HL-60 (cell line): ENCODE measurements around the gene ZSCAN26.

Experiments
- DNase-seq, 2 experiments: peaks; one replicate each; pipeline ENCODE4 v3.0.0-alpha.2; 2010 to 2020; ENCODE audit warnings: low read depth in 1 of 2, low spot score in 1 of 2
- H3K27ac ChIP-seq: fragments of 250-450 bp; sonication (Bioruptor Pico); replicated peaks from 2 replicates; pipeline ENCODE4 v1.5.1; 2020; ENCODE audit warnings: mild to moderate bottlenecking, moderate library complexity
- H3K27me3 ChIP-seq: fragments of 250-450 bp; sonication (Bioruptor Pico); 2 replicates; pipeline ENCODE4 v1.5.1; 2021; ENCODE audit warnings: mild to moderate bottlenecking, moderate library complexity; ENCODE audit not compliant: insufficient read depth, poor library complexity, severe bottlenecking
- H3K4me3 ChIP-seq: replicated peaks from 2 replicates; pipeline ENCODE4 v1.5.1; 2011; ENCODE audit warnings: mild to moderate bottlenecking, control low read depth, low read length; ENCODE audit not compliant: insufficient read depth
- GABPA ChIP-seq: IDR thresholded peaks from 2 replicates; pipeline ENCODE4 v1.6.1; 2012; ENCODE audit warnings: low read depth
- POLR2AphosphoS5 ChIP-seq: IDR thresholded peaks from 2 replicates; pipeline ENCODE4 v1.6.1; 2012; ENCODE audit warnings: low read depth
- SPI1 ChIP-seq: IDR thresholded peaks from 2 replicates; pipeline ENCODE4 v1.6.1; 2012; ENCODE audit warnings: low read depth, mild to moderate bottlenecking, borderline replicate concordance
- TF ChIP-seq, protein P1 (sequence below): IDR thresholded peaks from one replicate; pipeline ENCODE4 v1.5.1; 2011; ENCODE audit warnings: low read length, control low read depth, inconsistent platforms; ENCODE audit not compliant: insufficient read depth
- TF ChIP-seq, protein P2 (sequence below): IDR thresholded peaks from 2 replicates; pipeline ENCODE4 v1.6.1; 2012; ENCODE audit warnings: low read depth; ENCODE audit not compliant: insufficient replicate concordance

ZSCAN26 gene

DNA sequence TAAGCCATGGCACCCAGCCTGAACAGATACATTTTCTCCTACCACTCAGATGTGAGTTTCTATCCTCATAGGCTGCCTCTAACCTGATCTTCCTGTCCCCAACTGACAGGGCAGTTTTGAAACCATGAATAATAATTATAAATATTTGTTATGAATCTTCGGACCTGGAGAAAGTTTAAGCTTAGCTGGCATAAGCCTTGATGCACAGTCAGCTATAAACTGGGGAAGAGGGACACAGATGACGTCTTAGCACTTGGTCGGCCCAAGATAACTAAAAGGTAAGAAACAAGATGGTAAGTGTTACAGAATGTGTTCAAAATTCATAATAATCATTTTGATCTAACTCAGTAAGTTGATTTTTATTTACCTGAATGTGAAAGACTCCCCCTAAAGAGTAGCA is 23.0 kb upstream of the ZSCAN26 start:
- Histone ChIP-seq H3K27me3 (no peaks in the 10 kb centered on the region), H3K27ac (no peak overlapping the region), H3K4me3 (no peak overlapping the region)
- TF ChIP-seq, protein P1, sequence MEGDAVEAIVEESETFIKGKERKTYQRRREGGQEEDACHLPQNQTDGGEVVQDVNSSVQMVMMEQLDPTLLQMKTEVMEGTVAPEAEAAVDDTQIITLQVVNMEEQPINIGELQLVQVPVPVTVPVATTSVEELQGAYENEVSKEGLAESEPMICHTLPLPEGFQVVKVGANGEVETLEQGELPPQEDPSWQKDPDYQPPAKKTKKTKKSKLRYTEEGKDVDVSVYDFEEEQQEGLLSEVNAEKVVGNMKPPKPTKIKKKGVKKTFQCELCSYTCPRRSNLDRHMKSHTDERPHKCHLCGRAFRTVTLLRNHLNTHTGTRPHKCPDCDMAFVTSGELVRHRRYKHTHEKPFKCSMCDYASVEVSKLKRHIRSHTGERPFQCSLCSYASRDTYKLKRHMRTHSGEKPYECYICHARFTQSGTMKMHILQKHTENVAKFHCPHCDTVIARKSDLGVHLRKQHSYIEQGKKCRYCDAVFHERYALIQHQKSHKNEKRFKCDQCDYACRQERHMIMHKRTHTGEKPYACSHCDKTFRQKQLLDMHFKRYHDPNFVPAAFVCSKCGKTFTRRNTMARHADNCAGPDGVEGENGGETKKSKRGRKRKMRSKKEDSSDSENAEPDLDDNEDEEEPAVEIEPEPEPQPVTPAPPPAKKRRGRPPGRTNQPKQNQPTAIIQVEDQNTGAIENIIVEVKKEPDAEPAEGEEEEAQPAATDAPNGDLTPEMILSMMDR, result no peak
- TF ChIP-seq, protein P2, sequence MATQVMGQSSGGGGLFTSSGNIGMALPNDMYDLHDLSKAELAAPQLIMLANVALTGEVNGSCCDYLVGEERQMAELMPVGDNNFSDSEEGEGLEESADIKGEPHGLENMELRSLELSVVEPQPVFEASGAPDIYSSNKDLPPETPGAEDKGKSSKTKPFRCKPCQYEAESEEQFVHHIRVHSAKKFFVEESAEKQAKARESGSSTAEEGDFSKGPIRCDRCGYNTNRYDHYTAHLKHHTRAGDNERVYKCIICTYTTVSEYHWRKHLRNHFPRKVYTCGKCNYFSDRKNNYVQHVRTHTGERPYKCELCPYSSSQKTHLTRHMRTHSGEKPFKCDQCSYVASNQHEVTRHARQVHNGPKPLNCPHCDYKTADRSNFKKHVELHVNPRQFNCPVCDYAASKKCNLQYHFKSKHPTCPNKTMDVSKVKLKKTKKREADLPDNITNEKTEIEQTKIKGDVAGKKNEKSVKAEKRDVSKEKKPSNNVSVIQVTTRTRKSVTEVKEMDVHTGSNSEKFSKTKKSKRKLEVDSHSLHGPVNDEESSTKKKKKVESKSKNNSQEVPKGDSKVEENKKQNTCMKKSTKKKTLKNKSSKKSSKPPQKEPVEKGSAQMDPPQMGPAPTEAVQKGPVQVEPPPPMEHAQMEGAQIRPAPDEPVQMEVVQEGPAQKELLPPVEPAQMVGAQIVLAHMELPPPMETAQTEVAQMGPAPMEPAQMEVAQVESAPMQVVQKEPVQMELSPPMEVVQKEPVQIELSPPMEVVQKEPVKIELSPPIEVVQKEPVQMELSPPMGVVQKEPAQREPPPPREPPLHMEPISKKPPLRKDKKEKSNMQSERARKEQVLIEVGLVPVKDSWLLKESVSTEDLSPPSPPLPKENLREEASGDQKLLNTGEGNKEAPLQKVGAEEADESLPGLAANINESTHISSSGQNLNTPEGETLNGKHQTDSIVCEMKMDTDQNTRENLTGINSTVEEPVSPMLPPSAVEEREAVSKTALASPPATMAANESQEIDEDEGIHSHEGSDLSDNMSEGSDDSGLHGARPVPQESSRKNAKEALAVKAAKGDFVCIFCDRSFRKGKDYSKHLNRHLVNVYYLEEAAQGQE, result no peak
- TF ChIP-seq SPI1, result no peak
- no peak for TF ChIP-seq POLR2AphosphoS5
- no peak for TF ChIP-seq GABPA
- DNase-seq, result no peak

DNA sequence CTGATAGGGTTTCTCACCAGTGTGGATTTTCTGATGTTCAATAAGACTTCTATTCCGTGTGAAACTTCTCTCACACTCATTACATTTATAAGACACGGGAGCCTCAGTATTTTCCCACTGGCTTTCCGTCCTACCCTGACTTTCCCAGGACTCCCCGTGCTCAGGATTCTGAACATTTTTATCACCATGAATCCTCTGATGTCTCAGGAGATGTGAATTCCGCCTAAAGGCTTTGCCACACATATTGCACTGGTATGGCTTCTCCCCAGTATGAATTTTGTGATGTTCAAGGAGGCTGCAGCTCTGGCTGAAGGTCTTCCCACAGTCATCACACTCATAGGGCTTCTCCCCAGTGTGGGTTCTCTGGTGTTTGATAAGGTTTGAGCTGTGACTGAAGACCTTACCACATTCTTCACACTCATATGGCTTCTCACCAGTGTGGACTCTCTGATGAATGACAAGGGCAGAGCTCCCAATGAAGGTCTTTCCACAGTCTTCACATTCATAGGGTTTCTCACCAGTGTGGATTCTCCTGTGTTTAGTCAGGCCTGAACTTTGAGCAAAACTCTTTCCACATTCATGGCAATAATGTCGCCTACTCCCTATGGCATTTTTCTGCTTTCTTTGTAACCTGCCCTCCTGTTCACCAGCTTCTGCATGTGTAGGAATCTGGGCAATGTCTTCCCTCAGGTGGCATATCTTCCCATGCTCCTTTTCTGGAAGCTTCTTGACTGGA is 21.6 kb upstream of the ZSCAN26 start:
- TF ChIP-seq GABPA (no peak), POLR2AphosphoS5 (no peak), SPI1 (no peak)
- TF ChIP-seq, protein P2, result no peak
- TF ChIP-seq, protein P1, result no peak

DNA sequence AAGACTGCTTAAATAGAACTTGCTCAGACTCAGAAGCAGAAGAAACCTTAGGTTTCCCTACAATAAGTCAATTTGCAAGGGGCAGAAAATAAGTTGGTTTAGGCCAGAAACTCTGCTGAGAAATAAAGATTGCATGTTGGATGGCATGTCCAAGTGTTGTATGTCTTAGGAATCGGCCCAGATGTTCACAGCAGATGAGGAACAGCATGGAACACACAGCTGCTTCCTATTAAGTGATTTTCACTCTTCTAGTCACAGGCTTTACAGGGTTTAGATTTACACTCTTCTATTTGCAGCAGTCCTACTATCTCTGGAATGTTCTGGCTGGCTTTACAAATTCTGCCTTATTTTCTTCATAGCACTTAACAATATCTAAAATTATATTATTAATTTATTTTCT is 18.0 kb upstream of the ZSCAN26 start:
- DNase-seq, result no peak
- no peak overlapping the region for H3K27ac ChIP-seq

More for the DNA sequence above, 21.6 kb upstream of the ZSCAN26 start:
- H3K27ac ChIP-seq, result no peak overlapping the region
- no peak overlapping the region for H3K4me3 ChIP-seq
- DNase-seq, result no peak
- H3K27me3 ChIP-seq, result no peaks in the 10 kb centered on the region

More for the DNA sequence above, 18.0 kb upstream of the ZSCAN26 start:
- Histone ChIP-seq H3K4me3 (no peak overlapping the region), H3K27me3 (no peaks in the 10 kb centered on the region)
- TF ChIP-seq, protein P2, result no peak
- TF ChIP-seq SPI1, result no peak
- TF ChIP-seq, protein P1, result no peak
- no peak for TF ChIP-seq POLR2AphosphoS5
- TF ChIP-seq GABPA, result no peak
